HUES48 (cell line): ENCODE measurements around the gene DCC.

ENCODE experiments used
- H3K27ac ChIP-seq: one replicate; pipeline ENCODE4 v1.7.0; 2013; ENCODE audit warnings: low read depth, low read length, inconsistent platforms
- H3K27me3 ChIP-seq: 2 replicates; pipeline ENCODE4 v1.6.1; 2013; ENCODE audit warnings: mild to moderate bottlenecking, low read length; ENCODE audit not compliant: control insufficient read depth, insufficient read depth
- H3K36me3 ChIP-seq: 2 replicates; pipeline ENCODE4 v1.6.1; 2013; ENCODE audit warnings: low read length; ENCODE audit not compliant: control insufficient read depth, insufficient read depth
- H3K4me1 ChIP-seq: 2 replicates; pipeline ENCODE4 v1.6.1; 2013; ENCODE audit warnings: mild to moderate bottlenecking, low read length; ENCODE audit not compliant: control insufficient read depth, insufficient read depth
- H3K4me3 ChIP-seq: 2 replicates; pipeline ENCODE4 v1.5.1; 2013; ENCODE audit warnings: mild to moderate bottlenecking, low read depth, low read length
- H3K9ac ChIP-seq: 2 replicates; pipeline ENCODE4 v1.6.1; 2013; ENCODE audit warnings: mild to moderate bottlenecking, low read depth, low read length, moderate library complexity
- H3K9me3 ChIP-seq: 2 replicates; pipeline ENCODE4 v1.6.1; 2013; ENCODE audit warnings: low read length; ENCODE audit not compliant: control insufficient read depth, insufficient read depth

DCC gene

DNA sequence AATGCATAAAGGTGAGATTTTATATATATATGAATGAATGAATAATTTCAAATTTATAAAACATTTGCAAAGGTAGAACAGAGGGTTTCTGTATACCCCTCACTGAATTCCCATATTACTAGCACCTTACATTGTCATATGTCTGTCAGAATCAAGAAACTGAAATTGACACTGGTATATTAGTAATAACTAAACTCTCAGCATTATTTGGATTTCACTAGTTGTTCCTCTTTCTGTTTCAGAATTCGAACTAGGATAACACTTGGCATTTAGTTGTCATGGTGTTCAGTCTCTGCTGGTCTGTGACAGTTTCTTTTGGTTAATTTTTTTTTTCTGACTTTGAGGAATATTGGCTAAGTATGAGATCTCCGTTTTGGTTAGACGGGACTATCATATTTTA, 275.9 kb downstream of the DCC start:
- no peaks in the 10 kb centered on the region for H3K9me3 ChIP-seq
- H3K27ac ChIP-seq: no peak overlapping the region
- H3K4me1 ChIP-seq: peaks cover 7% of the 10 kb centered on the region; the same call in 1 of the 2 replicates
- no peaks in the 10 kb centered on the region for H3K27me3 ChIP-seq
- no peaks in the 10 kb centered on the region for H3K36me3 ChIP-seq
- no peak overlapping the region for H3K4me3 ChIP-seq
- H3K9ac ChIP-seq: no peak overlapping the region

DNA sequence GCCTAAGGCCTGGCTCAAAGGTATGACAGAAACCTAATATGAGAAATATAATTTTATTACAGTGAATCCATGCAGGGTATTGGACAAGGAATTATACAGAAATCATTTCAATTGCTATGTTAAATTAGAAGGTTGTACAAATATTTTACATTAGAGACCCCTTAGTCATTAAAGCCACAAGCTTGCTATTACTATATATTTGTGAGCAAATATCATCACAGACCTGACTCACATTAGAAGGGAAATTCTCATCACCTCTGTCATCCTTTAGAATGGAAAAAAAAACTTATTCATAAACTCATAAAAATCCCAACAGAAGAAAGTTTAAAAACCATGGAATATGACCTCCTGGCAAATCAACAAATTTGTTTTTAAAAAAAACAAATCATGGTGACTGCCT, 277.9 kb downstream of the DCC start:
- Histone ChIP-seq H3K36me3 (no peaks in the 10 kb centered on the region), H3K27me3 (no peaks in the 10 kb centered on the region), H3K4me3 (no peak overlapping the region), H3K9ac (no peak overlapping the region), H3K4me1 (peaks cover 8% of the 10 kb centered on the region; the same call in 1 of the 2 replicates), H3K27ac (no peak overlapping the region), H3K9me3 (no peaks in the 10 kb centered on the region)

DNA sequence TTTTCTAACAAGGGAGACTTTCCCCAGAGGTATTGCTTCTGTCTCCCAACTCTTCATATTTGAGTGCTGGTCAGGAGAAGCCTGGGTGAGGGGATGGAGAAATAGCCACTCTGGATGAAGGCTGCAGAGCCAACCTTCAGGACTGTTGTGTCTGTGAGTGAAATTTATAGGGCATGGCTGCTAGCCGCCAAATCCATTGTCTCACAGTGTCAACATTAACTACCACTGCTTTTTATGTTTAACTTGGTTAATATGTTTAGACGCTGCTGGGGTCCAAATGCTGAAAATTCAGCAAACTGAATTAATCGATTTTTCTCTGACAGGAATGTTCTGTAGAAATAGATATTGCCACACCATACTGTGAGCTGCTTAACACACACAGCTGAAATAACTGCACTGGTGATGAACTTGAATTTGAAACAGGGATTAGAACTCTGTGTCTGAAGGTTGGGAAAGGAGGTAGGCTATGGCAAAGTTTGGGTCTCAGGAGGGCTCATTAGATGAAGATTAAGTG, 281.0 kb downstream of the DCC start:
- Histone ChIP-seq H3K9me3 (no peaks in the 10 kb centered on the region), H3K4me1 (peaks cover 10% of the 10 kb centered on the region; the same call in 1 of the 2 replicates), H3K27me3 (no peaks in the 10 kb centered on the region), H3K27ac (no peak overlapping the region), H3K9ac (no peak overlapping the region), H3K4me3 (no peak overlapping the region), H3K36me3 (no peaks in the 10 kb centered on the region)

DNA sequence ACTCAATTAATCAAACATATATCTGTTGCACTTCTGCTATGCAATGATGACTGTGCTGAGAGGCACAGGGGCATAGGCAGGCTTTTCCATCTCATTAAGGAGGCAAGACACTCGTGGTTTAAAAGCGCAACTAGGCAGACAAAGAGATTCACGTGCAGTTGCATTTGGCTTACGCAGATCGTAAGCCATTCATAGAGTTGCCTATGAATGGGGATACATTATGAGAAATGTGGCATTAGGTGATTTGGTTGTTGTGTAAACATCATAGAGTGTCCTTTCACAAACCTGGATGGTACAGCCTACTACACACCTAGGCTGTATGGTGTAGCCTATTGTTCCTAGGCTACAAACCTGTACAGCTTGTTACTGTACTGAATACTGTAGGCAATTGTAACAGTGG, 284.7 kb downstream of the DCC start:
- Histone ChIP-seq H3K9ac (no peak overlapping the region), H3K9me3 (no peaks in the 10 kb centered on the region), H3K4me1 (peaks cover 10% of the 10 kb centered on the region; the same call in 1 of the 2 replicates), H3K4me3 (no peak overlapping the region), H3K36me3 (no peaks in the 10 kb centered on the region), H3K27me3 (no peaks in the 10 kb centered on the region), H3K27ac (no peak overlapping the region)

DNA sequence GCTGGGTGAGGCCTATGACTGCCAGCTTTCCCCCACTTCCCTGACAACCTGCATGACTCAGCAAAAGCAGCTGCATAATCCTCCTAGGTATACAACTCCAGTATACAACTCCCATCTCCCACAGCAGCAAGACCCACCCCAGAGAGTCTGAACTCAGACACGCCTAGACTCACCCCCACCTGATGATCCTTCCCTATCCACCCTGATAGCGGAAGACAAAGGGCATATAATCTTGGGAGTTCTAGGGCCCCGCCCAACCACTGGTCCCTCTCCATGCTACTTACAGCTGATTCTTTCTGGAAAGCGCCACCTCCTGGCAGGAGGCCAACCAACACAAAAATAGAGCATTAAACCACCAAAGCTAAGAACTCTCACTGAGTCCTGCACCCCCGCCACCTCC, 296.5 kb downstream of the DCC start:
- no peaks in the 10 kb centered on the region for H3K4me1 ChIP-seq
- H3K36me3 ChIP-seq: no peaks in the 10 kb centered on the region
- no peaks in the 10 kb centered on the region for H3K27me3 ChIP-seq
- no peak overlapping the region for H3K27ac ChIP-seq
- no peak overlapping the region for H3K9ac ChIP-seq
- no peak overlapping the region for H3K4me3 ChIP-seq
- no peaks in the 10 kb centered on the region for H3K9me3 ChIP-seq

DNA sequence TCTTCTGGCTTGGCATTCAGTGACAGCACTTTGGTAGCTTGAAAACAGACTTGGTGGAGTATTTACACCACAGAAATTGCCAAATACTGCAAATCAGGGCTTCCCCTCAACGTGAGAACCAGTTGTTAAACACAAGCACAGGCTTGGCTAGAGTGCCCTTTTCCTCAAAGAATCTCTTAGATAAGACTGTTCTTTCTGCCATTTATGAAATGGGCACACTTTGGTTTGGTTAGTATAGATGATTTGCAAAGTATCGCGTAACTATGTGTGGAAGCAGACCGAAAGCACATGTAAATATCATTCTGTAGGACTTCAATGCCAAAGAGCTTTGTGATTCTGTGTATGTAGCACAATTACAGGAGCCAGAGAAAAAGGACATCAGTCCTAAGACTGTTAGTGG, 308.2 kb downstream of the DCC start:
- Histone ChIP-seq H3K36me3 (no peaks in the 10 kb centered on the region), H3K27me3 (no peaks in the 10 kb centered on the region), H3K9me3 (no peaks in the 10 kb centered on the region), H3K4me1 (0 out of 2 replicates have a peak, but pooled peaks cover 3% of the 10 kb centered on the region), H3K9ac (no peak overlapping the region), H3K27ac (no peak overlapping the region), H3K4me3 (no peak overlapping the region)

DNA sequence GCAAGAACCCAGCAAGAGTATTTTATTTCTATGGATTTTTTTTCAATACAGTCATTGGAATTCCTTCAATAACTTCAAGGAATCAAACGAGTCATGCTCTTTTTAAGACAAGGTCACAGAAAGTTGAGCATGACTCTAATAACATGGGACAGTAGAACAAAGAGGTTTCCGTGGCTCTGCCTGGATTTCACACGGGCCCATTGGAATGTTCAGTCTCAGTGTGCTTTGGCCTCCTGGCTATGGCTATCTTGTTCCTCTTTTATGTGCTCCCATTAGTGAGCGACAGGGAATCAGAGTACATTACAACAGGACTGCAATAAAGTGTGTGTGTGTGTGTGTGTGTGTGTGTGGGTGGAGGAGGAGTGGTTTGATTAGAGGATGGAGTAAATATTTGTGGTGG, 312.4 kb downstream of the DCC start:
- no peak overlapping the region for H3K4me3 ChIP-seq
- no peak overlapping the region for H3K9ac ChIP-seq
- no peaks in the 10 kb centered on the region for H3K27me3 ChIP-seq
- no peaks in the 10 kb centered on the region for H3K36me3 ChIP-seq
- no peak overlapping the region for H3K27ac ChIP-seq
- no peaks in the 10 kb centered on the region for H3K4me1 ChIP-seq
- no peaks in the 10 kb centered on the region for H3K9me3 ChIP-seq

DNA sequence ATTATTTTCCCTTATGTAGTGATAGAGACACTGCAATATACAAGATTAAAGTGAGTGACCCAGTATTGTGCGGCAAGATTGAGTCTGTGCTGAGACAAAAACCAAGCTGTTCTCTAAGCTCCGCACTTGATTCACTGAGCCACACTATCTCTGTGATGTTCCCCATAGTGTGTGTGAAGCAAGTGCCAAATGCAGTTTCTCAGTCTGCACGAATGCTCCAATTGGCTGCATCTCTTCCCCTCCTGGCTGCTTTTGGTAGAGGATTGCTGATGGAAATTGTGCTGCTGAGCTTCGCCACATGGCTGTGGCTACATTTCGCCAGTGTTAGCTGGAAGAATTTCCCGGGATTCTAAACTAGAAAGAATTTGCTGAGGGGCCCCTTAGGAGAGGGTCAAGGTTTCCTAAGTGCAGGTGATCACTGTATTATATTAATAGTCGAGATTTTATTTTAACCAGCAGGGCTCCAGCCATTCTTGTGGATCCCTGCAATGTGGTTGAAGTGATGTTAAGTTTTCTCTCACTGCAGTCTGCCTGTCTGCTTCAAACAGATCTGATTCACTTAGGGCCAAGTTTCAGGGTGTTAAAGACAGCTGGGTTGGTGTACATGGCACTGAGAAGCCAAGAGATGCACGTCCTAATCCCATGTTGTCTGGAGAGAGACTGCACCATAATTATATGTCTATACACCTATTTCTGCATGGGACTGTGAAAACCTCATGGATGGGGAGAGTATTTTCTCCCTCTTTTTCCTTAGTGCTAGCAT, 317.2 kb downstream of the DCC start:
- no peaks in the 10 kb centered on the region for H3K27me3 ChIP-seq
- H3K4me3 ChIP-seq: no peak overlapping the region
- no peak overlapping the region for H3K27ac ChIP-seq
- H3K9me3 ChIP-seq: no peaks in the 10 kb centered on the region
- H3K36me3 ChIP-seq: no peaks in the 10 kb centered on the region
- H3K9ac ChIP-seq: no peak overlapping the region
- H3K4me1 ChIP-seq: no peaks in the 10 kb centered on the region

DNA sequence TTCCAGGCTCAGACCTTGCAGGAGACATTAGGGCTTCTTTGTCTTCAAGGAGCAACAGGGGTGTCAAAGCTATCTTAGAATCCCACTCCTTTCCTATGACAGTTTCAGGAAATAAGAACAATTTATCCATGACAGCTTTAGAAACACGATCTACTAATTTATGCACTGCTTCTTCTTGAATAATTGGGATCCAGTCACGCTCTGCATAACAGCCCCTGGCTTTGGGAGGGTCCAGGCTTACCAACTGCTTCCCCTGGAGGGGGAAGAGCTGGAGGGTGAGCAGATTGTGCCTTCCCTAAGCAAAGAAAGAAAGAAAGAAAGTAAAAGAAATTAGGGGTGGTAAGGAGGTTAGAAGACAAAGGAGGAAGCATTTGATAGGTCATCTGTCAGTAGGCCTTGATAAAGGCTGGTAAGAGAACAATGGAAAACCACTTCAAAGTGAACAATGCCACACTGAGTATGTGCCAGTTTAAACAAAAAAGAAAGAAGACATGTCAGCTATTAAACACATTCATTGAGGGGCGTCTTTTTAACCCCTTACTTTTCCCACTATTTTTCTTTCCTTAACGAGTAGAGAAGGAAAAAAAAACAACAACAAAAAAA, 327.6 kb downstream of the DCC start:
- no peaks in the 10 kb centered on the region for H3K36me3 ChIP-seq
- no peak overlapping the region for H3K27ac ChIP-seq
- H3K9ac ChIP-seq: no peak overlapping the region
- no peaks in the 10 kb centered on the region for H3K27me3 ChIP-seq
- H3K4me3 ChIP-seq: no peak overlapping the region
- no peaks in the 10 kb centered on the region for H3K9me3 ChIP-seq
- no peaks in the 10 kb centered on the region for H3K4me1 ChIP-seq

DNA sequence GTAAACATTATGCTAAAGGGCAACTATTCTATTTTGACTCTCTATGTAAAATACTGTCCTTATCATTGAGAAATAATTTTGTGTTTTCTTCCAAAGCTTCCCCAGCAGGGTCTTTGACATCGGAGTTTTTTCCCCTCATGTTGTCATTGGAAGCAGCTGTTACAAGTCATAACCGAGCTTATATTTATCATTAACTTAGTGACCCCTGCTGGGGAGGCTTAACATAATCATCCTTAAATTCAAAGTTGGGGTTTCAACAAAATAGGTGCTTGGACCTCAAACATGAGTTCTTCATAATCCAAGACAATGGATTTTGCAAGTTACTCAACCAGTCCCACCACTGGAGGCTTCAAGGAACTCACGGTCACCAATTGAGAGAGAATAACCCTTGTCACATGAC, 330.9 kb downstream of the DCC start:
- H3K9me3 ChIP-seq: no peaks in the 10 kb centered on the region; the same call in 1 of the 2 replicates
- H3K4me3 ChIP-seq: no peak overlapping the region
- H3K27me3 ChIP-seq: no peaks in the 10 kb centered on the region
- no peaks in the 10 kb centered on the region for H3K36me3 ChIP-seq
- no peak overlapping the region for H3K27ac ChIP-seq
- no peak overlapping the region for H3K9ac ChIP-seq
- H3K4me1 ChIP-seq: no peaks in the 10 kb centered on the region

DNA sequence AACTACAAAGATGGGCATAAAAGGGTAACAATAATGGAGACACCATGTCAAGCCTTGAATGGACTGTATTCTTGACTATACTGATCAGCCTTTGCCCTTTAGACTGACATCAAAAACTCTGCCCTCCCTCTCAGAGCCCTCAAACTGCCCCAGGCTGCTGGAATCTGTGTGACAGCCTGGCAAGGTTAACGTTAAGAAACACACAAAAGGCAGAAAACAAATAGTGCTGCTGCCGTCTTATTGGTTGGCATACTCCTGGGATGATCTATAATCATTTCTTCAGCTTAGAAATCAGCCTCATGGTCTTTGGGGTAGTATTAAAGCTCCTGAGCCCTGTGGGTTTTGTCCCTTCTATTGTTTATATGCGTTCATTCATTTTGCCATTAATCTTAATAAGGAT, 338.0 kb downstream of the DCC start:
- H3K27ac ChIP-seq: no peak overlapping the region
- no peak overlapping the region for H3K4me3 ChIP-seq
- no peaks in the 10 kb centered on the region for H3K27me3 ChIP-seq
- H3K9ac ChIP-seq: no peak overlapping the region
- H3K36me3 ChIP-seq: no peaks in the 10 kb centered on the region
- H3K9me3 ChIP-seq: no peaks in the 10 kb centered on the region
- H3K4me1 ChIP-seq: peaks cover 15% of the 10 kb centered on the region; the same call in 1 of the 2 replicates
